DMS153 (cell line): ENCODE measurements around the gene RRP15.

ENCODE experiments used
- DNase-seq: peaks from one replicate; lab custom pipeline; 2025; lab: John Stamatoyannopoulos, UW

Gene RRP15

DNA sequence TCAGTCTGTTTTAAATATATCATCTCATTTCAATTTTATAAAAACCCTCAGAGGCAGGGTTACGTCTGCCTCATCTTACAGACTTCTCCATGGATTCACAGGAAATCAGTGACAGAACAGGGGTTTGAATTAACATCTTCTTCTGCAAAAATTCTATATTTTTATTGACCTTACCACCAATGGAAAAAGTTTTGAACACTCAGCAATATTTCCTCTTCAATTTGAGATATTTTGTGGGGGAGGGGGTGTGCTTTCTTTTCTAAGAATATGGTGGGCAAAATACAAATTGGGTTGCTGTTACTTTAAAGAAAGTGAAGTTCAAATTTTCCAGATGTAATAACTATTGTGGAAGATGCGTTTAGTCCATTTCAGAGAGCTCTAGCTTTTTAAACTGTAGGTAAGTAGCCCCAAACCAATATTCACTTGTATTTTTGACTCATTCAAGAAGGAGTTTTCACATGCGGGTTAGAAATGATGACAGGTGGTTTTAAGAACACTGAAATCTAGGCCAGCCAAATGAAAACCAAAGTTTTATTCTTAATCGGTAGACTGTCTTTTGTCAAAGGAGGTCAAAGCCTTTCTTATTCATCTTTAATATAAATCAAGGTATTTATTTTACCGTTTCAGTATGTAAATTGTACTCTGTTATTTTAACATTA lies 77.5 kb downstream of the RRP15 start:
- no peak for DNase-seq

DNA sequence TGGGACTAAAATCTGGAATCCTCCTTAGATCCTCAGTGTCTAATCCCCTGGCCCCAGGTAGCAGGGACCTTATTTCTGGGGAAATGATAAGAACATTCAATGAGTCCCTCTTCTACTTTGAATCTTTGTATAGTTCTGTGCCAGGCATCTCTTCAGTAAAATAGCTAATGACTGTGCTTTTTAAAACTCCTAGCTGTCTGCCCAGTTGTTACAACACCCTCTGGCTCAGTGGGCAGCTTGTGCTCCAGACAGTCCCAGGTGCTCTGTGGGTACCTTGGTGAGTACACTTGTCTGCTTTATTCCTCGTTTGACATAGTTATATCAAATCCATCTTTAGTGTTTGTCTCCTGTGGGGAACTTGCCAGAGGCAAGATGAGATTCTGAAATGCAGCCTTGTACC lies 78.0 kb downstream of the RRP15 start:
- no peak for DNase-seq

DNA sequence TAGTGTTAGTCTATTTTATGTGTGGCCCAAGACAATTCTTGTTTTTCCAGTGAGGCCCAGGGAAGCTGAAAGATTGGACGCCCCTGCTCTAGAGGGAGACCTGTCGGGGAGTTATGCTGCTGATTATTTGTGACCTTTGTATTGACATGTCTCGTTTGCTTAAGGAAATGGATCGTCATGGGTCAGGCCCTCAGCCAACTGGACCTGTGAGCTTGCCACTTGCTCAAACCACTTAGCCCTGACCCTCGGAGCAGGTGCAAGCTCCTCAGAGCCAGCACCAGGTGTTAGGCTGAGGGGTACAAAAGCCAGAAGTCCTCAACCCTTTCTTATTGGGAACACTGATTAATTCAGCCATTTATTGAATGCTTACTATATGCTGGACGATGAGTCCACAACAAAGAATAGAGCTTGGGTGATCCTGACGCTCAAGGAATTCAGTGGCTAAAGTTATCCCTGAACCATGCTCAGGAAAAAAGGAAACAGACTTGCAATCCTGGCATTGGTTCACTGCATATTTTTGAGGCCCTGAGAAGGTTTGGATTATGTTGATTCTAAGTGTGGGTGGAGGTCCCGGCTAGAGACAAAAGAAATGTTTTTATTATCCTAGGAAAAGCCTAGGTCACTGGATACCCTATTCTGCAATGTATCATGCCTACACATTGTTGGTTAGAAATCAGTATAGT lies 79.1 kb downstream of the RRP15 start:
- no peak for DNase-seq

DNA sequence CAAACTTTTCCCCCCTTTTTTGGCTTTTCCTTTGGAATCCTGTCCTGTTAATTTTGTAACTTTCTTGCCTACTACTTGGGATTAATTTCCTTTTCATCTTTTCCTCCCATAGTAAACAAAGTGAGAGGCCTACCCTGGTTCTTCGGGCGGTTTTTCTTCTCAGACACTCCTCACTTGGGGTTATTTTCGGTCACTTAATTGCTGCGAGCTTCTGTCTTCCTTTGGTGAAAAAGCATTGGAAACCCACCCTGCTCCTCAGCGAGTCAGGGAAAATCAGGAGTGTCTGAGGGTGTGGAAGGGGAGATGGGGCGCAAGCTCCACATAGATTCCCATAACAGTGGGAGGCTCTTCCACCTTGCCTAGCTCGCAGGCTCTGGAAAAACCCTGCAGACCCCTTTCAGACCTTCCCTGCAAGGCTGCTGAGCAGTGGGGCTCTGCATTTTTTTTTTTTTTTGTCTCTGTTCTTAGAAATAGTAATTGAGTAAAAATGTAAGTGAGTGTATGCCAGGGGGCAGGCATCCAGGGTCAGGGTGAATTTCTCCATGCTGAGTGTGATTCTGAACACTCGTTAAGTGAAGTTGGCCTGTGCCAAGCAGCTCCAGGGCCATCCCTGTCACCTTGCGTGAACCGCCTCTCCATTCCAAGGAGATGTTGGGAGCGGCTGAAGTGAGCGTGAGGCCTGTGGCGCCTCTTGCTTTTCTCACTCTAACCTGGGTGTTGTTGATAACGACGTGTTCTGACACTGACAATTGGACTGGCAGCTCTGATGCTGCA lies 80.3 kb downstream of the RRP15 start:
- no peak for DNase-seq

DNA sequence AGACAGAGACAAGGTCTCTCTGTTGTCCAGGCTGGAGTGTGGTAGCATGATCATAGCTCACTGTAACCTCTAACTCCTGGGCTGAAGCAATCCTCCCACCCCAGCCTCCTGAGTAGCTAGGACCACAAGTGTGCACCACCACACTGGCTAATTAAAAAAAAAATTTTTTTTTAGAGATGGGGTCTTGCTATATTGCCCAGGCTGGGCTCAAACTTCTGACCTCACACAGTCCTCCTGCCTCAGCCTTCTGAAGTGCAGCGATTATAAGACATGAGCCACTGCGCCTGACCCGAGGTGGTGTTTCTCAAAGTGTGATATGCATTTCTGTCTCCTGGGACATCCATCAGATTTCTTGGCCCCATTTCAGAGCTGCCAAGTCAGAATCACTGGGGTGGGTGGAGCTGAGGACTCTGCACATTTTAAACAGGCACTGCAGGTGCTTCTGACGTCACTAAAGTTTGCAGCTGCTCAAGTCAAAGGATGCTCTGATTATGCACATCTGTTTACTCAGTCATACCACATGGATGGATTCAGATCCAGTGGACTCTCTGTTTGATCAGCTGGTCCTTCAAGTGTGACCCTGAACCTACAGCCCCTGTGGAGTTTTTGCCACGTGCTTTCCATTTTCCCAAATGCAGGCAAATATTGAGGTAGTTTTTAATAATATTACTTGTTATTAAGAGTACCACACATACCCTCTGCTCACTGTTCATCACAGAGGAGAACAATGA lies 81.4 kb downstream of the RRP15 start:
- peak; percentile 74 for DNase-seq

DNA sequence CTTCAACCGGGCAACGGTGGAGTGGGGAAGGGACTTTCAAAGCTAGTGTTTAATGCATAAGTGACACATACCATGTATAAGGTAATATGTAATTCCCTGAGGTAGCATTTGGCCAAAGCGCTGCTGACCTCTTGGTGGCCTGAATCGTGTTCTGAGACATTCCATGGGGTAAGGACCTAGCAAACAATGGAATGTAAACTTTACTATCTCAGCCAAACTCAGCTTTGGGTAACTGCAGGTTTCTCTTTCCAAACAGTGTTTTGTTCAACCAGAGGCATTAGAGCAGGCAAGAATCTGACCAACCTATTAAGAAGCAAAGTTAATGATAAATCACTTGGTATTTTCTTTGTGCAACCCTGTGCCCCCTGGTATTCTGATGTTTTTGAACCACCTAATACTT lies 82.0 kb downstream of the RRP15 start:
- no peak for DNase-seq

DNA sequence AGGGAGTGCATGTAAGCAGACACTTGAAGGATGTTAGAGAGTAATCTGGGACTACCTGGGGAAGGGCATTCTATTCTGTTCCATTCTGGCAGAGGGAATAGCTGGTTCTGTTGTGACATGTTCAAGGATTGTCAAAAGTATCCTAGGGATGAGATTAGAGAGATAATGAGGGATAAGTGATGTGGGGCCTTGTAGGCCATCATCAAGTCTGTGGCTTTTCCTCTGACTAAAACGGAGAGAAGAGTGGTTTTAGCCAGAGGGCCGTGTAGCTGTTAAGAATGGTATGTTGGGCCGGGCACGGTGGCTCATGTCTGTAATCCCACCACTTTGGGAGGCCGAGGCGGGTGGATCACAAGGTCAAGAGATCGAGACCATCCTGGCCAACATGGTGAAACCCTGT lies 83.6 kb downstream of the RRP15 start:
- no peak for DNase-seq

DNA sequence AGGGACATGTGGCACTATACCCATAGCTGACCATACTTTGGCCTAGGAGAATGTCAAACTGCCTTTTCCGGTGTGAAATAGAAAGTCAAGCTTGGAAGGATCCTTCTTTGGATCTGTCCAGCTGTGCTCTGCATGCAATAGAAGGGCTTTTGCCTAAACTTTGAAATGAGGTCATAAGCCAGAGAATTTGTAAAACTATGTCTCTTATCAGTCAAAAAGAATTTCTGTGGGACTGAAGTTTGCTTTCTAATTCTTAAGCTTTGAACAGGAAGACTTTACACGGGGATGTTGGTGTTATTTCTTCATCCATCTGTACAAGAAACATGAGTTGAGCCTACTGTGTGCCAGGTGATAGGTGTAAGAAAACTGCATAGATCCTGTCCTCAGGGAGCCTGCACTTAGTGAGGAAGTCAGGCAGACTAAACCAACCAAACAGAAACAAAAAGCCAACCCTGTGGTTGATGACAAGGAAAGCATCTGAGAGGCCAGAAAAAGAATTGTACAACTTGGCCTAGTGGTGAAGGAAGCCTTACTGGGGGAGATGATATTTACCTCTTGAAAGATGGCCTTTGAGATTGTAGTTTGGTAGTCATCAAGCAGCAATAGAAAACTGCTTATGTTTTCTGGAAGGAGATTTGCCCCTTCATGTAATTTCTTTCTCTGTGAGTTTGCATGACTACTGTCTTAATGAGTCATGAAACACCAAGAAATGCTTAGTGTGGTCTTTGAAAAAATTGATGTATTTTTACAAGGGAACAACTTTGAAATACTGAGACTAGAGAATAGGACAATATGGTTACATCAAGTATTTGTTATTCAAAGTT lies 84.8 kb downstream of the RRP15 start:
- DNase-seq: no peak

DNA sequence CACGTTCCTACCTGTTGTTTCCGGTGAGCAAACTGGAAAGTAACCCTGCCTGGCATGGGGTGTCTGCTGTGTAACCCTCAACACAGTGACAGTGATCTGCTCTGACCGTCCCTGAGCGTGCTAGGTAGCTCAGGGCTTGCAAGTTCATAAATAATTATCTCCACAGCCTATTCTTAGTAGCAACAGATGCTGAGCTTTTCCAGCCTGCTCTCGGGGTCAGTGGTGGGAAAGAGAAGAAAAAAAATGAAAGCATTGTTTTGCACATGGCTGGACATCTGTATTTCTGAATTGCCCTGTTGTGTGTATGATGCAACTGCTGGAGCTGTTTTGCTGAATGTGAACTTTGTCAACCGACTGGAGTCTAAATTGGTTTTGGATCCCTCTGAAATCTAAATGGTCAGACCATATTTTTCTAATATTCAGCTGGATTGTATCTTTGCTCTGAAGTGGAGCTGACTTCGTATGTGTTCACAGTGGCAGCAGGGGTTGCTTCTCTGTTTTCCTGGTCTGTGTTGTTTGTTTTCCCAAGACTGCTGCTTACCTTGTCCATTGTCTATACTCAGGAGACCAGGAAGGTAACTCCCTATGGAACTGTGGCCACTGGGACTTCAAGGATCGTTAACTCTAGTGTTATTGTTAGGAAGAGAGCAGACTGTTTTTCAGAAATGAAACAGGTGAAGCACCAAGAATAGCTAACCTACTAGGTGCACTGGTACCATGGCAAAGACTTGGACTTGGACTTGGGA lies 87.0 kb downstream of the RRP15 start:
- peak; percentile 89 for DNase-seq

DNA sequence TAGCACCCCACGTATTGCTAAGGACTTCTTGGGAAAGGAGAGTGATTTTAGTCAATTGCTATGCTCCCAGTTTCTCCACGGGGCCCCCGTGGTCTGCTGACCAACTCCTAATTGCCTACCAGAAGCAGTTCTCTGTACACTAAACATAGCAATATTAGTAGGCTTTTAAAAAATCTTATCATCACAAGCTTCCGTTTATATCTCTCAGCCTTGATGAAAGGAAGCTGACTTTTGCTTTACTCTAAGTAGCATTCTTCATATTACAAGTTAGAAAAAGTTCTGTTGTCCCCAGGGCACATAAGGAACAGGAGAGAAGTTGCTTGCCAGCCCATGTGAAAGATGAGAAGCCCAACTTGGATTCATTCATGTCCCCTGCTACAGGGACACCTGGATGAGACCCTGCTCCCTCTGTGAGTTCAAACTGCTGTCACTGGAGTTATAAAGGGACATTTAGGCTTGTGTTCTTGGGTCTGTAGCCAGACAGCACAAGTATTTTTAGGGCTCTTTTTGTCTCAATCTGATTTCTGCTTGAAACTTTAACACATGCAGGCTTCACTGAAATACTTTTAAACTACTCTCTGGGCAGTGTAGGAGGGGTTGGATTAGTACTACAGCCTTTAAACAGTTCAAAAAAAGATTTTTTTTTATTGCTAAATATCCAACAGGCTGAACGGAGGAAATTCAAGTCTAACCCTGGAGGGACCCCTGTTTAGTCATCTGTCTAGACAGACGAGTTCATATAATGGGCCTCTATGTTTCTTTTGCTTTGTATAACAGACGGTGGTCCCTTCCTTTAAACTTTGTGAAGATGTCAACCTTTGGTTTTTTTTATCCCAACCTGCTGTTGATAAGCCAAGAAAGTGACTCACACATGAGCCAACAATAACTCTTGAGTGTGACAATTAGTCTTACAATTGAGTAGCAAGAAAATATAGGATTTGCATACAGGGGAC lies 89.6 kb downstream of the RRP15 start:
- no peak for DNase-seq

DNA sequence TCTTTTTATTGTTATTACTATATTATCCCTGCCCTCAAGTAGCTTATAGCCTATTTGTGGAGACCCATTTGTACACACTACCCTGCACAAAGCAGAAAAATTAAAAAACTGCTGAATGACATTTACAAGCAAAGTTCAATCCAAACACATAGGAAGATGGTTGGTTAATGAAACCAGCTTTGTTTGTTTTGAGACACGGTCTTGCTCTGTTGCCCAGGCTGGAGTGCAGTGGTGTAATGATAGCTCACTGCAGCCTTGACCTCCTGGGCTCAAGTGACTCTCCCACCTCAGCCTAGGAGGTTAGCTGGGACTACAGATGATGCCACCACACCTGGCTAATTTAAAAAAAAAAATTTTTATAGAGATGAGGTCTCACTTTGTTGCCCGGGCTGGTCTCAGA lies 91.6 kb downstream of the RRP15 start:
- no peak for DNase-seq

DNA sequence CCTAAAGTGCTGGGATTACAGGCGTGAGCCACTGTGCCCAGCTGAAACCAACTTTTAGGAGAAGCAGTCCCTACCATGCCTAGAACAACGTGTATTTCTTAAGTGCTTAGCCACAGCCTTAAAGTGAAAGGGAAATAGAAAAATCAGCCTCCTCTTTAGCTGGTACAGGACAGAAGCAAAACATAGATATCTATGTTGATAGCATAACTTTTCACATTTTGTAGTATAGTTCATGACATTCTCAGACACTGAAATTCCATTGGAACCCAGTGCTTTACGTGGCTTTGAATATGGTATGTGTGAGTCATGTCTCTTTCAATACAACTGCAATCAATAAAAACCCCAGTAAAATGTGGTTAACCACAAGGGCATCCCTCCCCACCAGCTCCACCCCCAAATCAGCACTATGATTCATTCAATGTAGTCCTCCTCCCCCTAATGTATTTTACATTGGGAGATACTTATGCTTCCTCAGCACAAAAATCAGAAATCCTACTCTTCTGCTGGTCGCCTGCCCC lies 92.1 kb downstream of the RRP15 start:
- no peak for DNase-seq

DNA sequence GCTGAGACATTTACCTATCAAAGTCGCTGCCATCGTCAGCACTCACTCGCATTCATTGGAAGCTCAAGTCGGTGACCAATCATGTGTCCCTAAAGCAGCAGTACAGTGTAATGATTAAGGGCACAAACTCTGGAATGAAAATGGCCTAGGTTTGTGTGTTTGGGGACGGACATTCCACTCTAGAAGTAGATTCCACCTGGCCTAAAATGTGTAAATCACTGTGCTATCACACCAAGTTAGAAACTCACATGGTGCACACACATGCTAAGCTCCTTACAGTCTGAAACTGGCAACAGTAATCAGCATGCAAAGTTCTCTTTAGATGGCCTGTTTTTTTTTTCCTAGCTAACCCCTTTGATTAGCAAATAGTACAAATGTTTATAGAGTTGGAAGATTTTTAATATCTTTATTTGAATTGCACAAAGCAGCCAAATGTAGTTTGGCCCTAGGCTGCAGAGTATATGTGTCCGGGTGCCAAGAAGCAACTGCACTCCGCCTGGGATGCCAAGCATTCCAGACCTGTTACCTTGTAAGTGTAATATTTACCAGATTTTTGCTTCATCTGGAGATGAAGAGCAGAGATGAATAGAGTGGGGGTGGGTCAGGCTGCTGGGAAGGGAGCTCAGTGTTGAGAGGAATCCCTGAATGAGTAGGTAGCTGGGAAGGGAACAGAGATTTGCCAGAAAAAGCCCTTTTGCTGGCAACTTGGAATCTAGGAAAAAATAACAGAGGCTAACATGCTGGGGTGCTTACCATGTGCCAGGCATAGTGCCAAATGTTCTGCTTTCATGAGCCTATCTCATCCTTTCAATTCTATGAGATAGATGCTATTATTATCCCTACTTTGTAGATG lies 95.3 kb downstream of the RRP15 start:
- no peak for DNase-seq

DNA sequence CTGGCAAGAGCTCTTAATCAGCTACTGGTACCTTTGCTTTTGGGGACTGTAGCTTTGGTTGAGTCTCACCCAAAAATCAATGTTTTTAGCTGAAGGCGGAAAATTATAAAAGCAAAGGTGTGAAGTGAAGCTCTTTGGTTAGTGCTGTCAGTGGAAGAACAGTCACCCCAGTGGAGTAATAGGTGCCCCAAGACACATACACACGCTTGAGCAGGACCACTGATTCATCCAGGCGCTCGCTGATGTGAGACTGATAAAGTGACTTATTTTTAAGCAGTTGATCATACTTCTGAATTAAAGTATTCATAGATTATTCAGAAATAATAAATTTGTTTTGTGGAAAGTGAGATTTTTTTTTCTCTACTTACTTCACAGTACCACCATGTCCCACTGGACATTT lies 97.2 kb downstream of the RRP15 start:
- DNase-seq: no peak

DNA sequence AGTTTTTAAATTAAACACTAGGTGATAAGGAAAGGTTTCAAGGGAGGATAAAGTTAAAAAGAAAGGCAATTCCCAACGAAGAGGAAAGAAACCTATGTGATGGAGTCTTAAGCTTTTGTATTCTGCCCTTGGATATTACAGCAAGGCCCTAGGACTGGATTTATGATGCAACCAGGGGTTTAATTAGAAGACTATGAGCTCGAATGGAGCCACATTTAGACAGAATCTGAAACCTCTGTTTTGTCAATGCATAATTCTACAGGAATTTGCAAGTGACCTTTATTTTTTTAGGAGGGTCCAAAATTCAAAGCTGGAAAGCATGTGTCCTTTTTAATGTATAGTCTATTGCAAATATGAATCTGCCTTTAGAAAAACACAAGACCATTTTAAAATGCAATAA lies 98.0 kb downstream of the RRP15 start:
- no peak for DNase-seq

DNA sequence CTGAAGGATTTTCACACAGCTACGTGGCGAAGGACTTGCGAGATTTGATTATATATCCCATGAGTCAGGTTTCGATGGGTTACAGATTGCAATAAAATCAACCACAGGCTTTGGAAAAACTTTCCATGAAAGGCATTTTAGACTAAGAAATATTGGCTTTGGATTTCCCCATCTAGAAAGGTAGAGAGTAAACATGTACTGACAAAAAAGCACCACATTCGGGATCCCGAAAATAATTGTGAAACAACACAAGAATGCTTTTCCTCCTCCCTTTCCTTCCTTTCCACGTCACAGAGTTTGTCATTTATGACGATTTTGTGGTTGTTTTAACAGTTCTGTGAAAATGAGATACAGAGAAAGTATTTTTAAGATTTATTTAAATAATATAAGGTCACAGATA lies 98.6 kb downstream of the RRP15 start:
- no peak for DNase-seq

DNA sequence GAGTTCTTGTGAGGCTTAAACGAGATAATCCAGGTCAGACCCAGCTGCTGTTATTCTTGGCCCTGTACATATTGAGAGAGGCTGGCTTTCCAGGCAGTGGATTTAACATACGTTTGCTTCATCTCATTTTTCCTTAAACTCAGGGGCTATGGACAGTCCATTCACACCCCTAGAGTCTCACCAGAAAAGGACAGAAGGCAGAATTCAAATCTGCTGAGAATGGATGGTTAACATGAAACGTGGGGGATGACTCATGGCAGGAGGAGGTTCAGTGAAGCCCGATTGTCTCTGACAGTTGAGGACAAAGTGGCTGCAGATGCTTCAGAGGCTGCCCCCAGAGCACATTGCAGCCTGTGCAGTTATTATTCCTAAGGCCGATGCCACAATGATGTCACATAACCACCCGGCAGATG lies 99.5 kb downstream of the RRP15 start:
- peak; percentile 60 for DNase-seq
